ENCODE measurements around the gene MARCO. TPM values are rescaled to one million over a fixed set of nuclear protein-coding genes. Genes with fewer than 3 reads are reported as not detected.

The MARCO gene
- total RNA-seq, 1 donor = not detected

- no peak for TF ChIP-seq CTCF (IDR thresholded peaks at IDR 0.05; ENCODE audit: insufficient read depth, low read length)
- no peak overlapping the region for H3K4me3 ChIP-seq (ENCODE audit: low read depth, low read length)
These were observed 82.2 kb downstream of the MARCO start for GRCh38 chr2:119024152-119024551.

GRCh38 chr2:119024568-119024967 lies 82.6 kb downstream of the MARCO start:
- no peak for DNase-seq (ENCODE audit: low read depth)
- no peak for TF ChIP-seq CTCF (IDR thresholded peaks at IDR 0.05; ENCODE audit: insufficient read depth, low read length)

More at GRCh38 chr2:119024152-119024551, 82.2 kb downstream of the MARCO start:
- no peak for DNase-seq (ENCODE audit: low read depth)

GRCh38 chr2:119025013-119025412 lies 83.0 kb downstream of the MARCO start:
- H3K4me3 ChIP-seq (ENCODE audit: low read depth, low read length) = no peak overlapping the region
- DNase-seq (ENCODE audit: low read depth) = no peak
- TF ChIP-seq CTCF (IDR thresholded peaks at IDR 0.05; ENCODE audit: insufficient read depth, low read length) = no peak

More at GRCh38 chr2:119024568-119024967, 82.6 kb downstream of the MARCO start:
- H3K4me3 ChIP-seq (ENCODE audit: low read depth, low read length) = no peak overlapping the region

DNA sequence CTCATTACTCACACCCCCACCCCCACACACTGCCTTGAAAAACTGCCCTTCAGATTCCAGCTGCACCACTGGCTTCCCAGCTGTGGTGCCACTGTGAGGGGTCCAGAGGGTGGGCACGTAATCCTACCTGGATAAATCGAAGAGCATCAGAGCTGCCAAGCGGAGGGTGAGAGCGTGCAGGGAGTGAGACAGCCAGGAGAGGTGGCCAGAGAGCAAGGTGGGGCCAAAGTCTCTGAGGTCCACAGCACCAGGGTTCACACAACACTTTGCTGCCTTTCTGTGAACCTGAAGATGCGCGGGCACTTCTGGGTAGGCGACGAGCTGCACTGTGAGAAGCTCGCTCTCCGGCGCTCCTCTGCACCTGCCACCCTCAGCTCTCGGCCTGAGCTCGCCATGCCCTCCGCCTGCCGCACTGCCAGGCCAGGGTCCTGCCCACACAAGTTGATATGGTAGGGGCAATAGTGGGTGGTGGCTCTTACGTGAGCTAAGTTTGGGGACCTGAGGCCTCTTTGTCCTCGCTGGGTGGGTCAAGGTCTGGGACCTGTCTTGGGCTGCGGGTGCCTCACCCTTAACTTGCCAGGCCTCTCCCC lies 83.9 kb downstream of the MARCO start:
- H3K4me3 ChIP-seq (ENCODE audit: low read depth, low read length) = no peak overlapping the region
- no peak for DNase-seq (ENCODE audit: low read depth)
- TF ChIP-seq CTCF (IDR thresholded peaks at IDR 0.05; ENCODE audit: insufficient read depth, low read length) = no peak

- TF ChIP-seq CTCF (IDR thresholded peaks at IDR 0.05; ENCODE audit: insufficient read depth, low read length) = no peak
- no peak for DNase-seq (ENCODE audit: low read depth)
- no peak overlapping the region for H3K4me3 ChIP-seq (ENCODE audit: low read depth, low read length)
These were observed 84.9 kb downstream of the MARCO start for GRCh38 chr2:119026890-119027289.

DNA sequence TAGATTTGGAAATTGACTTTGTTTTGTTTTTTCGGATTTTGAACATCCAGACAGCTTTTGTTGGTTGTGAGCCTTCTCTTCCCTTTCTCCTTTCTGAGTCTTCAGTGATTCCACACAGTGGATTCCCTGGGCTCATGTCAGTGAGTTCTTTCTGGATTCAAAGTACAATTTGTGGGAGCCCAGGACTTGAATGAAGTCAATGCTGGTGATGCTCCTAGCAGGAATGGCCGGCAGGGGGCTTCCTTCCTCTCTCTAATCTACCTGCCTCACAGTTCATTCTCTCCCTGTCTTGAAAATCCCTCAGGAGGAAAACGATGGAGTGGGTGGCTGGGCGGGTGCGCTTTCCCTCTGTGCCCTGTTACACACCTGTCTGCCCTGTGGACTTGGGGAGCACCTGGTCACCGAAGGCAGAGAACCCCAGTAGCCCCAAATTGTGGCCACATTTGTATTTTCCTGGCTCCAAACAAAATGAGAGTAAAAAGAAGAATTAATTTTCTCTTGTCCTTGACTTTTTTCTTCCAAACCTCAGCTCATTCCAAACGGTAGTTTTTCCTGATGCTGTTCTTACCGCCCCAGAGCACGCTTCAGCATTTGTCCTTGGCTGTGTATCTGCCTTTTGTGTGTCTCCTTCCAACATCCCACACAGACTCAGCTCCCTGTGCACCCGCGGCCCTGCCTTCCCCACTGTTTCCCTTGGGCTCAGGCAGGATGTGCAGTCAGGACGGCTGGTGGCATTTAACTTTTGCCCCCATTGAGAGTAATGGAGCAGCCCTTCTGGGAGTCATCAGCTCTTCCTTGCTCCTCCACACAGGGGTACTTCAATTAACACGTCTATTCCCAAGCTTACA lies 86.6 kb downstream of the MARCO start:
- DNase-seq (ENCODE audit: low read depth) = peak; percentile 50
- no peak overlapping the region for H3K4me3 ChIP-seq (ENCODE audit: low read depth, low read length)
- peak; percentile 64 for TF ChIP-seq CTCF (IDR thresholded peaks at IDR 0.05; ENCODE audit: insufficient read depth, low read length)

Measured in fibroblast of the aortic adventitia (primary cell).